ENCODE results near the gene TNNT3. TPM values are rescaled to one million over a fixed set of nuclear protein-coding genes. Genes with fewer than 3 reads are reported as not detected.
"Not testable (repeated sequence)": the region's sequence is repeated elsewhere in the genome, so short reads cannot be mapped to it uniquely, and the experiment has no call there.

TNNT3 gene
- total RNA-seq, 1 experiment from 2014 or later, result not detected

- no peaks in the 10 kb centered on the region for H3K79me1 ChIP-seq (ENCODE audit: insufficient read depth, low read depth, low read length, poor library complexity, severe bottlenecking)
- no CpG with 5 or more reads among the region's 28 CpGs for WGBS (ENCODE audit: extremely low coverage, insufficient read length, low lambda C conversion rate)
- Mint-ChIP-seq H3K36me3 (ENCODE audit: insufficient read depth in 1 of 3, low read depth in 3 of 3) (no peaks in the 10 kb centered on the region), H3K4me1 (peaks cover 4 to 10% of the 10 kb centered on the region in 2 experiments; a peak in 3 of 4 replicates), H3K27ac (no peak overlapping the region), H3K9me3 (no peaks in the 10 kb centered on the region), H3K4me3 (no peak overlapping the region), H3K27me3 (ENCODE audit: low read depth) (peaks cover 5% of the 10 kb centered on the region)
- H3T11ph ChIP-seq (ENCODE audit: low read length), result no peak overlapping the region
- no peak for DNase-seq
- no peak overlapping the region for H2BK20ac ChIP-seq (ENCODE audit: low read depth, low read length, poor library complexity, severe bottlenecking)
- H4K5ac ChIP-seq (ENCODE audit: insufficient read length, low read depth, low read length), result no peak overlapping the region
- no peak overlapping the region for H3K18ac ChIP-seq (ENCODE audit: insufficient read length, low read depth, low read length)
- H3K27ac ChIP-seq (ENCODE audit: insufficient read length, low read depth, low read length), result no peak overlapping the region
- H3K56ac ChIP-seq (ENCODE audit: insufficient read length, low read depth, low read length), result no peak overlapping the region
- no peaks in the 10 kb centered on the region for H4K20me1 ChIP-seq (ENCODE audit: control insufficient read depth, insufficient read depth, insufficient read length)
- H2BK120ac ChIP-seq (ENCODE audit: low read depth, low read length, poor library complexity, severe bottlenecking), result no peak overlapping the region
- no peaks in the 10 kb centered on the region for H3K23me2 ChIP-seq (ENCODE audit: insufficient read length, low read depth, low read length, poor library complexity, severe bottlenecking)
- H2BK12ac ChIP-seq (ENCODE audit: insufficient read length, low read depth, low read length), result no peak overlapping the region
- no peak for TF ChIP-seq CTCF (conservative IDR thresholded peaks at IDR 0.05)
- no peak overlapping the region for H3K4ac ChIP-seq (ENCODE audit: low read depth, low read length)
- no peak overlapping the region for H2AK5ac ChIP-seq (ENCODE audit: insufficient read length, low read length)
- H2BK5ac ChIP-seq (ENCODE audit: insufficient read length, low read length), result no peak overlapping the region
- no peak overlapping the region; the same call in 1 of the 2 replicates for H3K14ac ChIP-seq (ENCODE audit: insufficient read depth, low read length)
- no peak overlapping the region for H3K23ac ChIP-seq (ENCODE audit: insufficient read length, low read depth, low read length)
- H4K8ac ChIP-seq (replicated peaks; ENCODE audit: insufficient read length, low read depth, low read length), result no peak overlapping the region
- H2AFZ ChIP-seq (ENCODE audit: low read length), result no peak overlapping the region
- H3K27me3 ChIP-seq (ENCODE audit: insufficient read depth, low read length), result no peaks in the 10 kb centered on the region
- no peak overlapping the region for H2BK15ac ChIP-seq (ENCODE audit: low read depth, low read length)
- no peak overlapping the region for H3K4me2 ChIP-seq (ENCODE audit: insufficient read depth, insufficient read length, low read length)
- no peak overlapping the region for H3K9ac ChIP-seq (ENCODE audit: extremely low read depth, insufficient read length, low read length)
- no peaks in the 10 kb centered on the region for H3K79me2 ChIP-seq (ENCODE audit: insufficient read depth, low read length)
- H4K91ac ChIP-seq (ENCODE audit: insufficient read length, low read depth, low read length), result no peak overlapping the region
- no peaks in the 10 kb centered on the region for H3K9me3 ChIP-seq (ENCODE audit: control insufficient read depth, low read depth, low read length)
- H3K4me1 ChIP-seq (ENCODE audit: insufficient read depth, low read length), result no peaks in the 10 kb centered on the region
Measured at GRCh38 chr11:1875093-1875850, 44.2 kb upstream of the TNNT3 start.

GRCh38 chr11:1875851-1876301 lies 43.6 kb upstream of the TNNT3 start:
- not testable (repeated sequence) for H2BK20ac ChIP-seq (ENCODE audit: low read depth, low read length, poor library complexity, severe bottlenecking); H3K27me3 Mint-ChIP-seq (ENCODE audit: low read depth); H3K79me2 ChIP-seq (ENCODE audit: insufficient read depth, low read length); H3K27ac ChIP-seq (ENCODE audit: insufficient read length, low read depth, low read length); H3K4me2 ChIP-seq (ENCODE audit: insufficient read depth, insufficient read length, low read length); H2AK5ac ChIP-seq (ENCODE audit: insufficient read length, low read length); H3K9ac ChIP-seq (ENCODE audit: extremely low read depth, insufficient read length, low read length); H3K4me1 Mint-ChIP-seq; H3K9me3 ChIP-seq (ENCODE audit: control insufficient read depth, low read depth, low read length); H2BK5ac ChIP-seq (ENCODE audit: insufficient read length, low read length); H3K14ac ChIP-seq (ENCODE audit: insufficient read depth, low read length); H3K18ac ChIP-seq (ENCODE audit: insufficient read length, low read depth, low read length); H3K4me3 Mint-ChIP-seq; H3K27me3 ChIP-seq (ENCODE audit: insufficient read depth, low read length); H4K91ac ChIP-seq (ENCODE audit: insufficient read length, low read depth, low read length); H3K4ac ChIP-seq (ENCODE audit: low read depth, low read length); H2BK120ac ChIP-seq (ENCODE audit: low read depth, low read length, poor library complexity, severe bottlenecking); H4K8ac ChIP-seq (replicated peaks; ENCODE audit: insufficient read length, low read depth, low read length); H4K20me1 ChIP-seq (ENCODE audit: control insufficient read depth, insufficient read depth, insufficient read length); H3K56ac ChIP-seq (ENCODE audit: insufficient read length, low read depth, low read length); H3T11ph ChIP-seq (ENCODE audit: low read length); H2AFZ ChIP-seq (ENCODE audit: low read length); H3K79me1 ChIP-seq (ENCODE audit: insufficient read depth, low read depth, low read length, poor library complexity, severe bottlenecking); DNase-seq; H3K9me3 Mint-ChIP-seq; H3K36me3 Mint-ChIP-seq (ENCODE audit: insufficient read depth in 1 of 3, low read depth in 3 of 3); H2BK12ac ChIP-seq (ENCODE audit: insufficient read length, low read depth, low read length); H3K23ac ChIP-seq (ENCODE audit: insufficient read length, low read depth, low read length); H2BK15ac ChIP-seq (ENCODE audit: low read depth, low read length); H3K23me2 ChIP-seq (ENCODE audit: insufficient read length, low read depth, low read length, poor library complexity, severe bottlenecking); H3K4me1 ChIP-seq (ENCODE audit: insufficient read depth, low read length); H4K5ac ChIP-seq (ENCODE audit: insufficient read length, low read depth, low read length); H3K27ac Mint-ChIP-seq
- no CpG with 5 or more reads among the region's 13 CpGs for WGBS (ENCODE audit: extremely low coverage, insufficient read length, low lambda C conversion rate)
